ENCODE results near the gene ZNF273. TPM values are rescaled to one million over a fixed set of nuclear protein-coding genes. Genes with fewer than 3 reads are reported as not detected.
"Not testable (repeated sequence)": the region's sequence is repeated elsewhere in the genome, so short reads cannot be mapped to it uniquely, and the experiment has no call there.

ZNF273 gene
- total RNA-seq, 1 experiment from 2014 or later: 17.9 TPM

GRCh38 chr7:64889686-64890162 lies 13.3 kb upstream of the ZNF273 start:
- H3K27ac Mint-ChIP-seq: no peak overlapping the region
- peak overlapping the region; percentile 42 to 72; a peak in 4 of 5 replicates for H3K4me3 Mint-ChIP-seq
- Histone ChIP-seq H3K23me2 (ENCODE audit: insufficient read length, low read depth, low read length, poor library complexity, severe bottlenecking) (peaks cover 14% of the 10 kb centered on the region), H3K56ac (ENCODE audit: insufficient read length, low read depth, low read length) (no peak overlapping the region), H2BK12ac (ENCODE audit: insufficient read length, low read depth, low read length) (no peak overlapping the region), H2AK5ac (ENCODE audit: insufficient read length, low read length) (no peak overlapping the region), H3T11ph (ENCODE audit: low read length) (no peak overlapping the region), H2BK20ac (ENCODE audit: low read depth, low read length, poor library complexity, severe bottlenecking) (no peak overlapping the region), H3K4ac (ENCODE audit: low read depth, low read length) (no peak overlapping the region), H4K91ac (ENCODE audit: insufficient read length, low read depth, low read length) (no peak overlapping the region), H3K14ac (ENCODE audit: insufficient read depth, low read length) (no peak overlapping the region), H2AFZ (ENCODE audit: low read length) (no peak overlapping the region), H4K8ac (replicated peaks; ENCODE audit: insufficient read length, low read depth, low read length) (no peak overlapping the region), H3K4me2 (ENCODE audit: insufficient read depth, insufficient read length, low read length) (peak overlapping the region; percentile 69), H3K9me3 (ENCODE audit: control insufficient read depth, low read depth, low read length) (no peaks in the 10 kb centered on the region), H4K20me1 (ENCODE audit: control insufficient read depth, insufficient read depth, insufficient read length) (no peaks in the 10 kb centered on the region), H2BK5ac (ENCODE audit: insufficient read length, low read length) (no peak overlapping the region), H3K79me1 (ENCODE audit: insufficient read depth, low read depth, low read length, poor library complexity, severe bottlenecking) (no peaks in the 10 kb centered on the region), H3K27me3 (ENCODE audit: insufficient read depth, low read length) (peaks cover 30% of the 10 kb centered on the region; the same call in 1 of the 2 replicates), H3K18ac (ENCODE audit: insufficient read length, low read depth, low read length) (no peak overlapping the region), H3K27ac (ENCODE audit: insufficient read length, low read depth, low read length) (no peak overlapping the region), H4K5ac (ENCODE audit: insufficient read length, low read depth, low read length) (no peak overlapping the region), H3K9ac (ENCODE audit: extremely low read depth, insufficient read length, low read length) (no peak overlapping the region), H2BK15ac (ENCODE audit: low read depth, low read length) (no peak overlapping the region), H2BK120ac (ENCODE audit: low read depth, low read length, poor library complexity, severe bottlenecking) (no peak overlapping the region), H3K4me1 (ENCODE audit: insufficient read depth, low read length) (no peaks in the 10 kb centered on the region), H3K23ac (ENCODE audit: insufficient read length, low read depth, low read length) (no peak overlapping the region), H3K79me2 (ENCODE audit: insufficient read depth, low read length) (no peaks in the 10 kb centered on the region)
- peaks cover 9 to 20% of the 10 kb centered on the region in 2 experiments for H3K4me1 Mint-ChIP-seq
- no CpG with 5 or more reads among the region's 18 CpGs for WGBS (ENCODE audit: extremely low coverage, insufficient read length, low lambda C conversion rate)
- no peaks in the 10 kb centered on the region; a peak in 1 of 7 replicates for H3K36me3 Mint-ChIP-seq (ENCODE audit: insufficient read depth in 1 of 3, low read depth in 3 of 3)
- peaks cover 77% of the 10 kb centered on the region for H3K27me3 Mint-ChIP-seq (ENCODE audit: low read depth)
- peaks cover 2 to 4% of the 10 kb centered on the region in 2 experiments; a peak in 4 of 5 replicates for H3K9me3 Mint-ChIP-seq
- DNase-seq: no peak
- no peak for TF ChIP-seq CTCF (conservative IDR thresholded peaks at IDR 0.05)

- H4K91ac ChIP-seq (ENCODE audit: insufficient read length, low read depth, low read length); H3K56ac ChIP-seq (ENCODE audit: insufficient read length, low read depth, low read length); H4K20me1 ChIP-seq (ENCODE audit: control insufficient read depth, insufficient read depth, insufficient read length); H2BK120ac ChIP-seq (ENCODE audit: low read depth, low read length, poor library complexity, severe bottlenecking); H3K79me2 ChIP-seq (ENCODE audit: insufficient read depth, low read length); H3T11ph ChIP-seq (ENCODE audit: low read length); H2AK5ac ChIP-seq (ENCODE audit: insufficient read length, low read length); H3K36me3 Mint-ChIP-seq (ENCODE audit: insufficient read depth in 1 of 3, low read depth in 3 of 3); H2BK15ac ChIP-seq (ENCODE audit: low read depth, low read length); H3K9me3 Mint-ChIP-seq; H2BK12ac ChIP-seq (ENCODE audit: insufficient read length, low read depth, low read length); H3K27ac ChIP-seq (ENCODE audit: insufficient read length, low read depth, low read length); H3K4me2 ChIP-seq (ENCODE audit: insufficient read depth, insufficient read length, low read length); DNase-seq; H3K9me3 ChIP-seq (ENCODE audit: control insufficient read depth, low read depth, low read length); H3K27ac Mint-ChIP-seq; H4K5ac ChIP-seq (ENCODE audit: insufficient read length, low read depth, low read length); H3K14ac ChIP-seq (ENCODE audit: insufficient read depth, low read length); H3K9ac ChIP-seq (ENCODE audit: extremely low read depth, insufficient read length, low read length); H2BK5ac ChIP-seq (ENCODE audit: insufficient read length, low read length); H3K18ac ChIP-seq (ENCODE audit: insufficient read length, low read depth, low read length); H4K8ac ChIP-seq (replicated peaks; ENCODE audit: insufficient read length, low read depth, low read length); H2AFZ ChIP-seq (ENCODE audit: low read length); H2BK20ac ChIP-seq (ENCODE audit: low read depth, low read length, poor library complexity, severe bottlenecking); H3K79me1 ChIP-seq (ENCODE audit: insufficient read depth, low read depth, low read length, poor library complexity, severe bottlenecking); H3K4me1 ChIP-seq (ENCODE audit: insufficient read depth, low read length); H3K23ac ChIP-seq (ENCODE audit: insufficient read length, low read depth, low read length); H3K4ac ChIP-seq (ENCODE audit: low read depth, low read length): not testable (repeated sequence)
- 0 out of 5 replicates have a peak overlapping the region, but pooled peaks of 1 of the 2 experiments have one; percentile 72 for H3K4me3 Mint-ChIP-seq
- H3K4me1 Mint-ChIP-seq: peaks cover 9 to 20% of the 10 kb centered on the region in 2 experiments
- H3K27me3 Mint-ChIP-seq (ENCODE audit: low read depth): peaks cover 77% of the 10 kb centered on the region
- Histone ChIP-seq H3K23me2 (ENCODE audit: insufficient read length, low read depth, low read length, poor library complexity, severe bottlenecking) (peaks cover 14% of the 10 kb centered on the region), H3K27me3 (ENCODE audit: insufficient read depth, low read length) (peaks cover 30% of the 10 kb centered on the region; the same call in 1 of the 2 replicates)
- WGBS (ENCODE audit: extremely low coverage, insufficient read length, low lambda C conversion rate): no CpG with 5 or more reads among the region's 3 CpGs
These were observed 12.8 kb upstream of the ZNF273 start for GRCh38 chr7:64890273-64890672.
